Measurements from ENCODE around the gene MAP2.
A peak's percentile ranks its signal among the peaks of the same experiment; 100 is the strongest.

The MAP2 gene

GRCh38 chr2:209423562-209424198 lies at the start of gene MAP2:
Gene MAP2 (plus strand): TSS chr2:209424047. CDS start chr2:209653171, 229,124 bp downstream.
- Histone ChIP-seq H3K4me3 (peak within 1 kb of the TSS; percentile 40 to 61 (median 50)), H3K27ac (peak within 1 kb of the TSS in 16 of 21 experiments; percentile 12 to 85 (median 68))

- no peak overlapping the region for H3K4me3 ChIP-seq
- H3K27ac ChIP-seq: no peak overlapping the region
Measured at GRCh38 chr2:209376686-209377085, 47.2 kb upstream of the MAP2 start.

- Histone ChIP-seq H3K4me3 (no peak overlapping the region), H3K27ac (no peak overlapping the region)
Measured at GRCh38 chr2:209380293-209380692, 43.6 kb upstream of the MAP2 start.

- Histone ChIP-seq H3K27ac (no peak overlapping the region), H3K4me3 (no peak overlapping the region)
Measured at GRCh38 chr2:209381091-209381490, 42.8 kb upstream of the MAP2 start.

- H3K27ac ChIP-seq: peak overlapping the region in 1 of 21 experiments; percentile 26
Measured at GRCh38 chr2:209382775-209383174, 41.1 kb upstream of the MAP2 start.

GRCh38 chr2:209383212-209383611 lies 40.6 kb upstream of the MAP2 start:
- Histone ChIP-seq H3K4me3 (no peak overlapping the region), H3K27ac (no peak overlapping the region)

More at GRCh38 chr2:209382775-209383174, 41.1 kb upstream of the MAP2 start:
- no peak overlapping the region for H3K4me3 ChIP-seq

GRCh38 chr2:209387389-209387788 lies 36.5 kb upstream of the MAP2 start:
- Histone ChIP-seq H3K4me3 (no peak overlapping the region), H3K27ac (no peak overlapping the region)

- Histone ChIP-seq H3K4me3 (no peak overlapping the region), H3K27ac (no peak overlapping the region)
Measured at GRCh38 chr2:209388446-209389037, 35.3 kb upstream of the MAP2 start.

- H3K4me3 ChIP-seq: no peak overlapping the region
Measured at GRCh38 chr2:209389171-209389618, 34.7 kb upstream of the MAP2 start.

GRCh38 chr2:209390839-209391238 lies 33.0 kb upstream of the MAP2 start:
- H3K4me3 ChIP-seq: no peak overlapping the region
- no peak overlapping the region for H3K27ac ChIP-seq

More at GRCh38 chr2:209389171-209389618, 34.7 kb upstream of the MAP2 start:
- H3K27ac ChIP-seq: no peak overlapping the region

GRCh38 chr2:209391776-209392401 lies 32.0 kb upstream of the MAP2 start:
- H3K4me3 ChIP-seq: no peak overlapping the region
- no peak overlapping the region for H3K27ac ChIP-seq

GRCh38 chr2:209395229-209395628 lies 28.6 kb upstream of the MAP2 start:
- Histone ChIP-seq H3K4me3 (no peak overlapping the region), H3K27ac (no peak overlapping the region)

- Histone ChIP-seq H3K4me3 (no peak overlapping the region), H3K27ac (no peak overlapping the region)
Measured at GRCh38 chr2:209395652-209396051, 28.2 kb upstream of the MAP2 start.

GRCh38 chr2:209398463-209398862 lies 25.4 kb upstream of the MAP2 start:
- Histone ChIP-seq H3K27ac (no peak overlapping the region), H3K4me3 (no peak overlapping the region)

- Histone ChIP-seq H3K4me3 (no peak overlapping the region), H3K27ac (no peak overlapping the region)
Measured at GRCh38 chr2:209401788-209402187, 22.1 kb upstream of the MAP2 start.

GRCh38 chr2:209411296-209411695 lies 12.6 kb upstream of the MAP2 start:
- no peak overlapping the region for H3K27ac ChIP-seq
- no peak overlapping the region for H3K4me3 ChIP-seq

- no peak overlapping the region for H3K27ac ChIP-seq
- H3K4me3 ChIP-seq: no peak overlapping the region
Measured at GRCh38 chr2:209411718-209412117, 12.1 kb upstream of the MAP2 start.

- no peak overlapping the region for H3K4me3 ChIP-seq
- H3K27ac ChIP-seq: no peak overlapping the region
Measured at GRCh38 chr2:209413311-209414014, 10.4 kb upstream of the MAP2 start.

- no peak overlapping the region for H3K27ac ChIP-seq
- no peak overlapping the region for H3K4me3 ChIP-seq
Measured at GRCh38 chr2:209416913-209417312, 6.9 kb upstream of the MAP2 start.

GRCh38 chr2:209422191-209422754 lies 1.6 kb upstream of the MAP2 start:
- Histone ChIP-seq H3K4me3 (no peak overlapping the region), H3K27ac (peak overlapping the region in 5 of 21 experiments; percentile 22 to 85 (median 53))
